Fibroblast of villous mesenchyme (primary cell): ENCODE results near the gene OR12D1. TPM values are rescaled to one million over a fixed set of nuclear protein-coding genes. Genes with fewer than 3 reads are reported as not detected.

Source experiments
- DNase-seq: peaks from one replicate; pipeline ENCODE4 v3.0.0-alpha.2; 2010; ENCODE audit warnings: low read depth
- H3K4me3 ChIP-seq: 2 replicates; pipeline ENCODE4 v1.5.1; 2011; ENCODE audit warnings: low read depth, mild to moderate bottlenecking, low read length
- total RNA-seq: library from RNA; depleted of rRNA; stranded (reverse); fragments of >200 nt; gene quantifications from 2 replicates; pipeline ENCODE4 v1.2.3, GENCODE V29; 2012
- TF ChIP-seq, protein P1 (sequence below): IDR thresholded peaks from 2 replicates; pipeline ENCODE4 v1.5.1; 2012; ENCODE audit warnings: low read depth, mild to moderate bottlenecking, low read length; ENCODE audit not compliant: insufficient read depth

The OR12D1 gene
- not detected in 2 replicates for total RNA-seq

DNA sequence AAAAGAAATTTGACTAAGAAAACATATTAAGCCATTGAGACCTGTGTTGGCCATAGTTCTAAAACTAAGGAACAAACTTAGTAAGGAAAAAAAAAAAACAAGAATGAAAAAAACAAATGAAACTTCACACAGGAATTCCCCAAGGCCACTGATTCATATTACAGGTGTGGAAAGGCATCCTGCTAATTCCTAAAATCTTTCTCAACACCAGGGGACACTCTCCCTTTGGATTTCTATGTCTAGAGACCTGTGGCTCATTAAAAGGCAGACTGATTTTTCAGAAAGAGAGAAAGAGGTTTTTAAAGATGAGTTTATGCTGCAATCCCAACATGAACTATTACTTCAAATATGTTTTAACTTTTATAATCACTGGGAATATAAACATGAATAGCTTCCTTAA is at the start of gene OR12D1:
TSS of gene OR12D1 (plus strand) at position 341 of the 400 bp plus-strand sequence.
- H3K4me3 ChIP-seq, result no peak within 1 kb of the TSS
- no peak for DNase-seq
- TF ChIP-seq, protein P1, sequence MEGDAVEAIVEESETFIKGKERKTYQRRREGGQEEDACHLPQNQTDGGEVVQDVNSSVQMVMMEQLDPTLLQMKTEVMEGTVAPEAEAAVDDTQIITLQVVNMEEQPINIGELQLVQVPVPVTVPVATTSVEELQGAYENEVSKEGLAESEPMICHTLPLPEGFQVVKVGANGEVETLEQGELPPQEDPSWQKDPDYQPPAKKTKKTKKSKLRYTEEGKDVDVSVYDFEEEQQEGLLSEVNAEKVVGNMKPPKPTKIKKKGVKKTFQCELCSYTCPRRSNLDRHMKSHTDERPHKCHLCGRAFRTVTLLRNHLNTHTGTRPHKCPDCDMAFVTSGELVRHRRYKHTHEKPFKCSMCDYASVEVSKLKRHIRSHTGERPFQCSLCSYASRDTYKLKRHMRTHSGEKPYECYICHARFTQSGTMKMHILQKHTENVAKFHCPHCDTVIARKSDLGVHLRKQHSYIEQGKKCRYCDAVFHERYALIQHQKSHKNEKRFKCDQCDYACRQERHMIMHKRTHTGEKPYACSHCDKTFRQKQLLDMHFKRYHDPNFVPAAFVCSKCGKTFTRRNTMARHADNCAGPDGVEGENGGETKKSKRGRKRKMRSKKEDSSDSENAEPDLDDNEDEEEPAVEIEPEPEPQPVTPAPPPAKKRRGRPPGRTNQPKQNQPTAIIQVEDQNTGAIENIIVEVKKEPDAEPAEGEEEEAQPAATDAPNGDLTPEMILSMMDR, result no peak

DNA sequence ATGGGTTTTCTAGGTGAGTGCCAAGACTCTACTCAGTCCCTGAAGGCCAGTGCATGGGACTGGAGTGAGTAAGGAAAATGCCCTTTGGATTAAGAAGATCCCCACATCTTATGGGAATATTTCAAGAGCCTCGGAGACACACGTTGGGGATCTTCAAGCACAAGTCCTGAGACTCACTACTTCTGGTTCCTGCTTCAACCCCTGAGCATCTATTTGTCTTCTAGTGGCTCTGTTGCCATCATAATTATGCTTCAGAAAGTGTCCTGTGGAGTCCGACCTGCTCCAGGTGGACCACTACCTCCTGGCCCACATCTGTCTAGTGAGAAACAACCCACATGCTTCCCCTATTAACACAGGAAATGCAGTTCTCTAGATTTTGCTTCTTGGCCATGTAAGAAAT is 46.0 kb upstream of the OR12D1 start, which contains the start of gene OR5V1:
TSS of gene OR5V1 (minus strand) at position 101 of the 400 bp plus-strand sequence. CDS start 12,670 bp downstream, outside the sequence.
- no peak for DNase-seq
- no peak within 1 kb of the TSS for H3K4me3 ChIP-seq
- TF ChIP-seq, protein P1, result no peak

DNA sequence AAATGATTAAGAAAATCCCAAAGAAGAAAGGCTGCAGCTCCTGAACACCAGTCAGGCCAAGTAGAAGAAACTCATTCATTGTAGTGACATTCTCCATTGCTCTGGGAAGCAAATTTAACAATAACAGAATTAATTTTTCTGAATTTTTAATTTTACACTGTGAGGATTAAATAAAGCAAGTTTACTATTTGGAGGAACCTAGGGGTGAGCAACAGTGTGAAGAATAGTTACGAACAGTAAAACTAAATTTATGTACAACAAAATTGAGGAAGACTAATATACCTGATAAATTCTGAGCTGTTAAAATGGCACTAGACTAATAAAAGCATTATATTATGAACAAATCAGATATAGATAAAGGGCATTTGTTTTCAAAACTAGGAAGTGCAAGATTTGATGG is 39.5 kb upstream of the OR12D1 start, which contains the start of gene OR12D3:
TSS of gene OR12D3 (minus strand) at position 101 of the 400 bp plus-strand sequence. CDS start at position 97, 4 bp downstream.
- DNase-seq, result no peak
- no peak within 1 kb of the TSS for H3K4me3 ChIP-seq
- TF ChIP-seq, protein P1, result no peak

DNA sequence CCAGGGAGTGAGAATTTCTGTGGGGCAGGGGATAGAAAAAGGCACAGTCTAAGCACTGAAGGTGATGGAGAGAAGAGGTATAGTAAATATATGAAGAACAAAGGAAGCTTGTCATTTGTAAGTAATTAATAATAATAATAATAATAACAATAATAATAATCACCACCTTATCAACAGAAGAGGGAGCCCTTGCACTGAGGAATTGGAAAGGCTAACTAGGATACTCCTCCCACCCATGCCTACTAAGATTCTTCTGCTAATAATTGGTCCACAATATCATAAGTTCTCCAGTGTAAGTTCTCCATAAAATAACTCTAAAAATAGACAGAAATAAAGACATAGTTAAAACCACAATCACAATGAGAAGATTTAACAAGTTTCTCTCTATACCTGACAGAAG is 38.7 kb upstream of the OR12D1 start:
- TF ChIP-seq, protein P1, result no peak
- peak; percentile 3 for DNase-seq
- H3K4me3 ChIP-seq, result no peak overlapping the region

DNA sequence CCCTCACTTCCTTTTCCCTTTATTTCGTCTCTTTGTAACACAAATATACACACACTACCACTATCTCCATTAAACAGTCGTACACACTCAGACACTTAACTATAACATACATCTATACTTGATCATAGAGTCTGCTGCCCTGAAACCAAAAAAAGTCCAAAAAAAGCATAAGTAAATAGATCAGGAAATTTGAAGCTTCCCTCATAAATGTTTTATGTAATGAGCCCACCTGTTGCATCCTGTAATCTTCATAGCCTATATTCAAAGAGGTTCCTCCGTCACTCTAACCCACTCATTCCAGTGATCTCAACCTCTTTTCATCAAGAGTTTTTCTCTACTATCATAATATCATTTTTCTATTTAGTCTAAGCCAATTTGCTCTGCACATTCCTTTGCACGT is 26.2 kb upstream of the OR12D1 start:
- no peak for DNase-seq
- no peak overlapping the region for H3K4me3 ChIP-seq
- TF ChIP-seq, protein P1, result no peak

DNA sequence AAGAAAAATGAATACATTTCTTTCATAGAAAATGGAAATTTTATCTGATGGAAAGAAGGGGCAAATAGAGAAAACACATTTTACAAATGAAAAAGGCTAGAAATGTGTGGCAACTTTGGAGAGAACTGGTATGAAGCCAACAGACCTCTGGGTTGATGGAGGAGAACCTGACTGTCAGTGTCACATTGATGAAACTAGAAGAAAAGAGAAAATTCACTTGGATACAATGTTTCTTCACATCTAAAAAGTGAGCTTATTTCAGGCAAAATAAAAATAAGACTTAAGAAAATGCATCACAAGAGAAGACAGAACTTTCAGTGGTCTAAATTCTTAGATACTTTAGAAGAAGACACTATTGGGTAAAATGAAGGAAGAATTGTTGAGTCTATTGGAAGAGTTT is 19.4 kb upstream of the OR12D1 start, which contains the start of gene OR12D2:
TSS of gene OR12D2 (plus strand) at position 301 of the 400 bp plus-strand sequence. CDS start 1,069 bp downstream, outside the sequence.
- no peak for DNase-seq
- H3K4me3 ChIP-seq, result no peak within 1 kb of the TSS
- TF ChIP-seq, protein P1, result no peak

DNA sequence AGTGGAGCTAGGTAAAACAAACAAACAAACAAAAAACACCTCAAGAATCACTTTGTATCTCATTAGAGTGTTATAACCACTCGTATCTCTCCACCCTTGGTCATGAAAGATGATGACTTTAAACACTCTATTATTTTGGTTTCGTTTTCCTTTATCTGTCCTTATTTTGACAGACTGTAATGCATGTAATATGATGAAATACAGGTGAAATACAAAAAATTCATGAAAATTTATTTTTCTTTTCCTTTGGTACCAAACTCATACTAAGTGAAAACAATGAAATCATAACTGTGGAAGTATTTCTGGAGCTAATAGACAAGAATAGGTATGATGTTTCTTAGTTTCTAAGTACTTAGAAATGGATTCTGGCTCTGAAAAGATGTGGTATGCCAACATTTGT is 15.2 kb upstream of the OR12D1 start:
- TF ChIP-seq, protein P1, result no peak
- no peak overlapping the region for H3K4me3 ChIP-seq

More for the DNA sequence above, 15.2 kb upstream of the OR12D1 start:
- no peak for DNase-seq
